T-helper 17 cell (primary cell): ENCODE data around the gene RETREG1. TPM values are rescaled to one million over a fixed set of nuclear protein-coding genes. Genes with fewer than 3 reads are reported as not detected.

Experiments used
- ATAC-seq: fragments of 150-1000 bp; cut with Tn5 transposase; 2 replicates; pipeline ENCODE4 v1.10.0; 2021; ENCODE audit warnings: mild to moderate bottlenecking, moderate library complexity
- DNase-seq, 3 donors: peaks; one replicate each; pipeline versions ENCODE4 v3.0.0 to v3.0.0-alpha.2; 2020 to 2021
- H3K9me3 ChIP-seq: one replicate; pipeline ENCODE4 v1.7.0; 2013; ENCODE audit warnings: low read length, mild to moderate bottlenecking; ENCODE audit not compliant: control insufficient read depth, poor library complexity, severe bottlenecking
- H3K27ac Mint-ChIP-seq: one replicate; pipeline ENCODE4 v1.8.0; 2022; ENCODE audit warnings: mild to moderate bottlenecking, moderate library complexity, mixed read lengths
- H3K27me3 Mint-ChIP-seq: one replicate; pipeline ENCODE4 v1.8.0; 2022; ENCODE audit warnings: mixed read lengths
- H3K36me3 Mint-ChIP-seq: one replicate; pipeline ENCODE4 v1.8.0; 2022; ENCODE audit warnings: low read depth, mixed read lengths
- H3K4me1 Mint-ChIP-seq: one replicate; pipeline ENCODE4 v1.8.0; 2022; ENCODE audit warnings: mild to moderate bottlenecking, mixed read lengths
- H3K4me3 Mint-ChIP-seq: one replicate; pipeline ENCODE4 v1.8.0; 2022; ENCODE audit warnings: mild to moderate bottlenecking, moderate library complexity, mixed read lengths
- total RNA-seq, 4 donors: library from RNA in 2 of 4; stranded (reverse) in 2 of 4; gene quantifications; one replicate each; pipeline ENCODE4 v1.2.3 and lab custom pipeline; 2022 to 2026

Gene RETREG1
- total RNA-seq, 2 donors from 2014 or later: 30.2 to 37.8 TPM

DNA sequence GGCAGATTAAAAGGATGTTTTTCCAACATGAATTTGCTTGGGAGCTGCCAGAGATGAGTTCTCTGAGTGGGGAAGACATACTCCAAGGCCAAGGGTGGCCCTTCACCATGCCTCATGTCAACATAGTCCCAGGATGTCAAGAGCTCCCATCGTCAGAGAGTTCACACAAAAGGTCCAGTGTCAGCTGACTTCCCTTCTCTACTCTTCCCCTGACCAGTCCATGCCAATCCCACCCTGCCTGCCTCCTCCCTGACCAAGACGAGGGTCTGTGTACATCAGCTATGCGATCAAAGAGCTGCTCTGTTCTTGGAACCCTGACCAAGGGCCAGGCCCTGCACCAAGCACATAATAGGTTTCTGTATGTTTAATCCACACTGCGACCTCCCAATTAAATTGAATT lies 80.0 kb downstream of the RETREG1 start:
- ATAC-seq: no peak
- Mint-ChIP-seq H3K27me3 (no peaks in the 10 kb centered on the region), H3K4me1 (peaks cover 36% of the 10 kb centered on the region), H3K27ac (no peak overlapping the region), H3K36me3 (peaks cover 4% of the 10 kb centered on the region), H3K4me3 (no peak overlapping the region)
- DNase-seq: no peak
- no peaks in the 10 kb centered on the region for H3K9me3 ChIP-seq

- no peak for ATAC-seq
- peaks cover 2% of the 10 kb centered on the region for H3K36me3 Mint-ChIP-seq
- H3K27me3 Mint-ChIP-seq: no peaks in the 10 kb centered on the region
- H3K27ac Mint-ChIP-seq: no peak overlapping the region
- peaks cover 31% of the 10 kb centered on the region for H3K4me1 Mint-ChIP-seq
- no peak overlapping the region for H3K4me3 Mint-ChIP-seq
- H3K9me3 ChIP-seq: no peaks in the 10 kb centered on the region
- DNase-seq: no peak
These were observed 80.6 kb downstream of the RETREG1 start for GRCh38 chr5:16536246-16536645.

DNA sequence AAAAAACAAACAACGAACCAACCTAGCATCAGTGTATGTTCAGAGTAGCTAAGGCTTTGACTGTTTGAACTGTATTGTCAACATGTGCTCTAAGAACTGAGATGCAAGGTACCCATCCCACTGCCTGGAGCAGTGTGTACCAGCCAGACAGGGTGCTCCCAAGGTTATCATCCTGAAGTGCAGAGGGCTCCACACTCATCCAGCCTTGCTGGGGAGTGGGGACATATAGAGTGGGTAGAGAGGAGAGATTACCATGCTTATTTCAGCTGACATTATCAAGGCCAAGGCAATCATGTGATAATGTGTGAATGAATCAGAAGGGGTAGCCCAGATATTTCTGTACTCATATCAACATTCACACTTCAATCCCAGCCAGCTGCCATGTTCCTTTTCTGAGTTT lies 82.5 kb downstream of the RETREG1 start:
- DNase-seq (no peak), ATAC-seq (no peak)
- Mint-ChIP-seq H3K27me3 (no peaks in the 10 kb centered on the region), H3K4me3 (no peak overlapping the region), H3K36me3 (no peaks in the 10 kb centered on the region), H3K4me1 (peaks cover 28% of the 10 kb centered on the region), H3K27ac (no peak overlapping the region)
- no peaks in the 10 kb centered on the region for H3K9me3 ChIP-seq

DNA sequence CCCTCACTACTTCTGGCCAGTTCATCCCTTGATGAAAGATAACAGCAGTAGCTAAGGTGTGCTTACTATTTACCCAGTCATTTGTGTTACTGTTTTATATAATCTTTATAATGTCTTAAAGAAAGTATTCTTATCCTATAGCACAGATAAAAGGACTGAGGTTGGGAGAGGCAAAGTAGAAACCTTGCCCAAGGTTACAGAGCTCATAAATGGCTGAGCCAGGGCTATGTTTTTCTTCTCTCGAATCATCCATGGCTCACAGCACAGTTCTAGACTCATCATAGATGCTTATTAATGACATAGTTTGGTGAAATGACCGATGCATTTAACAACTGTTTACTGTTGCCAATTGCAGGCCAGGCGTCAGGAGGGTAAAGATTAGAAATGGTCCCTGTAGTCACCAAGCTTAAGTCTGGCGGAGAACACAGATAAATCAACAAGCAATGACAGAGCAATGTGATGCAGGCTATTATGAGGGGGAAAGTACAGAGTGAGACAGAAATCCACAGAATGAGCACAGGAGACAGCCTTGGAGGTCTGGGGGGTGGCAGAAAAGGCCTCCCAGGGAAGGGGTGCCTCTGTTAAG lies 85.6 kb downstream of the RETREG1 start:
- ATAC-seq: no peak
- Mint-ChIP-seq H3K4me1 (peaks cover 24% of the 10 kb centered on the region), H3K27ac (no peak overlapping the region), H3K27me3 (no peaks in the 10 kb centered on the region), H3K36me3 (no peaks in the 10 kb centered on the region), H3K4me3 (no peak overlapping the region)
- DNase-seq: no peak
- H3K9me3 ChIP-seq: no peaks in the 10 kb centered on the region

- Mint-ChIP-seq H3K36me3 (no peaks in the 10 kb centered on the region), H3K4me3 (no peak overlapping the region), H3K27me3 (no peaks in the 10 kb centered on the region), H3K4me1 (peaks cover 26% of the 10 kb centered on the region), H3K27ac (no peak overlapping the region)
- no peaks in the 10 kb centered on the region for H3K9me3 ChIP-seq
- DNase-seq (no peak), ATAC-seq (no peak)
These were observed 87.5 kb downstream of the RETREG1 start for GRCh38 chr5:16529306-16529705.

GRCh38 chr5:16528382-16529110 lies 88.3 kb downstream of the RETREG1 start:
- H3K9me3 ChIP-seq: no peaks in the 10 kb centered on the region
- ATAC-seq (no peak), DNase-seq (no peak)
- Mint-ChIP-seq H3K4me1 (peaks cover 30% of the 10 kb centered on the region), H3K4me3 (no peak overlapping the region), H3K36me3 (no peaks in the 10 kb centered on the region), H3K27me3 (no peaks in the 10 kb centered on the region), H3K27ac (no peak overlapping the region)

GRCh38 chr5:16525651-16526050 lies 91.1 kb downstream of the RETREG1 start:
- H3K9me3 ChIP-seq: no peaks in the 10 kb centered on the region
- no peak for ATAC-seq
- no peak overlapping the region for H3K4me3 Mint-ChIP-seq
- no peak overlapping the region for H3K27ac Mint-ChIP-seq
- H3K27me3 Mint-ChIP-seq: no peaks in the 10 kb centered on the region
- H3K36me3 Mint-ChIP-seq: peaks cover 2% of the 10 kb centered on the region
- no peak for DNase-seq
- peaks cover 44% of the 10 kb centered on the region for H3K4me1 Mint-ChIP-seq

GRCh38 chr5:16524286-16524685 lies 92.5 kb downstream of the RETREG1 start:
- Mint-ChIP-seq H3K27ac (no peak overlapping the region), H3K36me3 (peaks cover 2% of the 10 kb centered on the region), H3K4me3 (no peak overlapping the region), H3K27me3 (no peaks in the 10 kb centered on the region), H3K4me1 (peaks cover 44% of the 10 kb centered on the region)
- H3K9me3 ChIP-seq: no peaks in the 10 kb centered on the region
- no peak for ATAC-seq
- DNase-seq: no peak

- Mint-ChIP-seq H3K36me3 (peaks cover 2% of the 10 kb centered on the region), H3K27ac (peak overlapping the region; percentile 34), H3K27me3 (no peaks in the 10 kb centered on the region), H3K4me3 (no peak overlapping the region), H3K4me1 (peaks cover 43% of the 10 kb centered on the region)
- ATAC-seq (no peak), DNase-seq (no peak)
- H3K9me3 ChIP-seq: no peaks in the 10 kb centered on the region
These were observed 95.0 kb downstream of the RETREG1 start for GRCh38 chr5:16521521-16522483.

GRCh38 chr5:16520841-16521240 lies 96.0 kb downstream of the RETREG1 start:
- peak overlapping the region; percentile 34 for H3K27ac Mint-ChIP-seq
- H3K4me1 Mint-ChIP-seq: peaks cover 45% of the 10 kb centered on the region

DNA sequence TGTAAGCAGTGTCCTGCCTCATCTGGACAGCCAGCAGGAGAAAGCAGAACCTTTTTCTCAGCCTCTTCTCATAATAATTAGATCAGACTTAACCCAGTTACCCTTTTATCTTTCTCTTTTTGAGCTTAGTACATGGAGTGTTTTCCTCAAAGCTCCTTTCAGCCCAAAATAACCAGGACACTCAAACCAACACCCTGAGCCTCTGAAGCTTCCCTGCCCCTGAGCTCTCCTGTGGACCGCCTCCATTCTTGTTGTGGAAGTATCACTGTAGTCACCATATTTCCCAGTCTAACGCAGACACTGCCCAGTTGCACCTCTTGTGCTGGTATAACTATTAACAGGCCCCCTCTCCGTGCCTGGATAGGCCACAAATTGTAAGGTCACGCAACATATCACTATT lies 97.4 kb downstream of the RETREG1 start:
- no peaks in the 10 kb centered on the region for H3K9me3 ChIP-seq
- Mint-ChIP-seq H3K27me3 (no peaks in the 10 kb centered on the region), H3K4me1 (peaks cover 42% of the 10 kb centered on the region), H3K27ac (no peak overlapping the region), H3K4me3 (no peak overlapping the region), H3K36me3 (peaks cover 2% of the 10 kb centered on the region)
- DNase-seq: no peak
- no peak for ATAC-seq

More at GRCh38 chr5:16520841-16521240, 96.0 kb downstream of the RETREG1 start:
- Mint-ChIP-seq H3K27me3 (no peaks in the 10 kb centered on the region), H3K36me3 (peaks cover 2% of the 10 kb centered on the region), H3K4me3 (no peak overlapping the region)
- no peak for ATAC-seq
- H3K9me3 ChIP-seq: no peaks in the 10 kb centered on the region
- no peak for DNase-seq

- H3K27ac Mint-ChIP-seq: peak overlapping the region; percentile 6
- H3K36me3 Mint-ChIP-seq: peaks cover 2% of the 10 kb centered on the region
- H3K9me3 ChIP-seq: no peaks in the 10 kb centered on the region
- DNase-seq: no peak
- ATAC-seq: no peak
- no peak overlapping the region for H3K4me3 Mint-ChIP-seq
- H3K4me1 Mint-ChIP-seq: peaks cover 33% of the 10 kb centered on the region
- no peaks in the 10 kb centered on the region for H3K27me3 Mint-ChIP-seq
These were observed 98.2 kb downstream of the RETREG1 start for GRCh38 chr5:16518606-16519005.

GRCh38 chr5:16515532-16515931 lies 101.3 kb downstream of the RETREG1 start:
- Mint-ChIP-seq H3K27ac (no peak overlapping the region), H3K27me3 (no peaks in the 10 kb centered on the region), H3K4me3 (no peak overlapping the region), H3K36me3 (peaks cover 3% of the 10 kb centered on the region), H3K4me1 (peaks cover 25% of the 10 kb centered on the region)
- ATAC-seq: no peak
- H3K9me3 ChIP-seq: no peaks in the 10 kb centered on the region
- no peak for DNase-seq
